Measurements from ENCODE around the gene ARSA.

Gene ARSA

GRCh38 chr22:50576806-50577696, 50.9 kb downstream of the ARSA start:
- DNase-seq = no peak

- DNase-seq = peak; percentile 53
Measured at GRCh38 chr22:50576070-50576469, 51.9 kb downstream of the ARSA start.

GRCh38 chr22:50575426-50575941, 52.5 kb downstream of the ARSA start:
- DNase-seq = no peak
